SKM-1 treated with dmso at 0.1 percent for 144 hours (cell line): ENCODE measurements around the gene RBM19.

Source experiments
- DNase-seq: peaks from one replicate; lab custom pipeline; 2025; ENCODE audit not compliant: unreplicated experiment; lab: John Stamatoyannopoulos, UW

RBM19 gene

DNA sequence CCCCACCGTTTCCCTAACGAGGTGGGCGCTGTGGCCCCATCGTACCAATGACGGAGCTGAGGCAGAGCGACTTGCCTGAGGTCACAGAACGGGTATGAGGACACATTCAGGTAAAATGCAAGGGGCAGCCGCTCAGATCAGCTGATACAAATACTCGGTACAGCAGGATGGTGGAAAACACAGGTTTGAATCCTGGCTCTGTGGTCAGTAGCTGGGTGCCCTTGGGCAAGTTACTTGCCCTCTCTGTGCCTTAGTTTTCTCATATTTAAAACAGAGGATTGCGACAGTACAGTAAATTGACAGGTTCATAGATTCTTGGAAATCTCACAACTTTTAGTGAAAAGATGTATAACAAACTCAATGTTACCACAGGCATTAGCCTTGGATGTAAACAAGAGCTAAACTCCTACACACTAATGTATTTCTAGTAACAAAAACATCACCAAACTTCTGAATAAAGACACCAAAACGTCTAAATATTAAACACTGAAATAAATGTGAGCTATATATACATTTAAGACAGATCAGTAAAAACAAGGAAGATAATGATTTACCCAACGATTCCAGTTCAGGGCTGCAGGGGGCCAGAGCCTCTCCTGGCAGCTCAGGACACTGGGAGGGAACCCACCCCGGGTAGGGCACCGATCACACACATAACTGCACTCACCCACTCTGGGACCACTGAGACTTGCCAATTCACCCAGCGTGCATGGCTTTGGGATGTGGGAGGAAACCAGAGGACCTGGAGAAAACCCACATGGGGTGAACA, 128.4 kb downstream of the RBM19 start:
- no peak for DNase-seq

DNA sequence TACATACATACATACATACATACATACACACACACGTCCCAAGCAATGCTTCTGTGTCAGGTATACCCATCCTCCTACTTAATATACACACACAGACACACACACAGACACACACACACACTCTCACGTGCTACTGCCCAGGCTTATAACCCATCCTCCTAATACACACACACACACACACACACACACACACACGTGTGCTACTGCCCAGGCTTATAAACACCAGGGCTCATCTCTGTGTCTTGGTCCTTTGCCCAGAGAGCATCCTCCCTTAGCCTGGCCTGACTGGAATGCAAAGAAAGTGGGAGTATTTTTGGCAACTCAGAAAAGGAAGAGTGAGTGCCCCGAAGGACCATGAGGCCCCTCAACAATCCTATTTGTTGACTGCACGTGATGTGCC, 129.0 kb downstream of the RBM19 start:
- no peak for DNase-seq

DNA sequence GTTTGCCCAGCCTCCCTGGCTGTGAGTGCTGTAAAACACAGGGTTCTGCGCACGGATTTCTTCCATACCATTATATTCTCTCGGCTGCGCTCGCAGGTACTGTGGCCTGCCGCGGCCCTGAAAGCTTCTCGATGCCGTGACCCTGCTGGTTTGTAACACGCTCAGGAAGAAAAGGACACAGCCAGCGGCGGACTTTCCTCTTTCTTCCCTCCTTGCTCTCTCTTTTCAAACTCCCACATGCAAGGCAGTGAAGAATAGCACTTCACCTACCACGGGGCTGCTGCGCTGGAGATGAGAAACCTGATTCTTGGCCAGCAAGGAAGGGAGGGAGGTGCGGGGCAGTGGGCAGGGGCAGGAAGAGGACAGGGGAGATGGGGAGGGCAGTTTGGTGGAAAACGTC, 130.2 kb downstream of the RBM19 start:
- DNase-seq, result no peak

DNA sequence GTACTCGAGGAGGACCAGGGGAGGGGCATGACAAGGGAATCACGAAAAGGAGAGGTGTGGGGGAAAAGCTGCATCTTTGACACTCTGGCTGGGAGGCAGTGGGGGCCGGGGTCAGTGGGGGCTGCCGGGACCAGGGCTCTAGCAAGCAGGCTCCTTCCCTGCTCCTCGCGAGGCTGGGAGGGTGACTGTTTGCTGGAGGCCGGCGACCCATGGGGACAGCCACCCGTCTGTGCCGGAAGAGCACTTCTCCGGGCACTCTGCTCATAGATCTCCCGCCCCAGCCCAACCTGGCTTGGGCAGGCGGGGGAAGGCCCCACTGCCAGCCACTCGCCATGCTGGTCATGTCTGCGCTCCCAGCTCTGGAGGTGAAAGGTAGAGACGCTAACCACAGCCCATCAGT, 130.7 kb downstream of the RBM19 start:
- no peak for DNase-seq

DNA sequence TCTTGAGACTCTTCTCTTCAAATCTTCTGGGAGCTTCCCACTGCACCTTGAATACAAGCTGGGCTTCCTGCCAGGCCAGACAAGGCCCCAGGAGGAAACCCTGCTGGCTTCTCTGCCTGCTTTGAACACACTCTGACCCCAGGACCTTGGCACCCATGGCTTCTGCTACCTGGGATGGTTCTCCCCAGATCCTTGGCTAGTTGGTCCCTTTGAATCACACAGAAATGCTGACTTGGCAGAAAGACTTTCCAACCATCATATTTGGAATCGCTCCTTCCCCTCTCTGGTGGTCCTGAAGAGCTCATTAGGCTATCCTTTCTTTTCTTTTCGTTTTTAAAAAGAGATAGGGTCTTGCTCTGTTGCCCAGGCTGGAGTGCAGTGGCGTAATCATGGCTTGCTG, 132.7 kb downstream of the RBM19 start:
- no peak for DNase-seq

DNA sequence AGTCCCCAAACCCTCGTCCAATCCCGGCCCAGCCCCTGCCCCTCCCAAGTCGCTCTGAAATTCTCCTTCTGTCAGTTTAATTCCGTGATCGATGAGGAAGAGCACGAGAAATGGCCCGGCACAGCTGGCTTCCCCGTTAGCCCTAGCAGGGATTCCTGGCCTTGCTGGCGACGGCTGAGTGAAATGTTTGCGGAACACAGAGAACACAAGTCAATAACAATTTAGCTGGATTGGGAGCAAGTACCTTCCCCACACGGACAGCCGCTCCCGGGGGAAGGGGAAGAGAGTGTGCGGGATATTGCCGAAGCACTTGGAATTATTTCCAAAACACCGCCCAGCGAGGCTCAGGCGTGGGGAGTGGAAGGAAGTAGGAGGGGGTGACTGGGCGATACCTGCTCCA, 134.6 kb downstream of the RBM19 start:
- no peak for DNase-seq

DNA sequence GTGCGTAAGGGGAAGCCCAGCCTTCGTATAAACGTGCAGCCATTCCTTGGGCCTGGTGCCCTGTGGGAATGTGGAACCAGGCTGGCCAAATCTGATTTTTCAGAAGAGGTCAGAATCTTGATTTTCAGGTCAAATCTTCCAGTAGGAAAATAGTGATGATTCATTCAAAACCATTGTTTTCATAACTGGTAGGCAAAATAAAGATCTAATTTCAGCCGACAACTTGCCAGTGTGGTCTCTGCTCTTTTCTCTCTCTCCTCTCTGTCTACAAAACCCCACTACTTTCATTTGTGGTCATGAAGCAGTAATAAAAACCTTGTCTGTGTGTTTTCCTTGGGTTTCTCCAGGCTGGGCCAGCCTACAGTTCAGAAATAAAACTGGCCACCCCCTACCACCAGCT, 135.1 kb downstream of the RBM19 start:
- no peak for DNase-seq

DNA sequence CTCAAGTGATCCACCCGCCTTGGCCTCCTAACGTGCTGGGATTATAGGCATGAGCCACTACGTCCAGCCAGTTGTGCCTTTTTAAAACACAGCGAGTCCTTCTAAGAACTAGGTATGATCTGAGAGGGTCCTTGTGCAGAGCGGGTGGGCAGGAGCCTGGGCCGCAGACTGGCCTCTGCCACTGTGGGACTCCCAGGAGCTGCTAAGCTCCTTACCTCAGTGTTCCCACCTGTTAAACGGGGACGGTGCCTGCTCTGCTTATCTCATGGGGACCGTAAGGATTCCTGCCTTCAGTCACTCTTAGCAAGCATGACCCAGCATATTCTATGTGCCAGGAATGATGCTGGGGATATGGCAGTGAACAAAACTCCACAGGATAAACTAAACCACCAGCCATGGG, 136.9 kb downstream of the RBM19 start:
- no peak for DNase-seq

DNA sequence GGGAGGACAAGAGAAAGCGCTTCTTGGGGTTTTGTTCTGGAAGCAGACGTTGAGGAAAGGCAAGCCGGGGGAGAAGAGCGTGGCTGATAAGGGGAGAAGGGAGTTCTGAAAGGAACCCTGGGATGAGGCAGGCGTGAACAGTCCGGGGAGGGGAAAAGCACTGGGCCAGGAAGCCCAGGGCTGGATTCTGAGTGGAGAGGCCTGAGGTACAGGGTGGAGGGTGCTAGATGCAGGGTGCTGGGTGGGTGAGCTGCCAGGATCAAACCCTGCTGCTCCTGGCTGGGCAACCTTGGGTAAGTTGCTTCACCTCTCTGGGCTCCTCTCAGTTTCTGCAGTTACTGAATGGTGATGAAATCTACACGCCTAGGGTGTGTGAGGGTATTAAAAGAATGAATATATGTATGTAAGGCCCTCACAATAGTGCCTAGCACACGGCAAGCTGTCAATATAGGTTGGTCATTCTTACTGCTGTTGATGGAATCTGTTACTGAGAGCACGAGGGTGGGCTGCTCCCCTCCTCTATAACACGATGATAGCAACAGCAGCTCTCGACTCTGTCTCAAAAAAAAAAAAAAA, 138.5 kb downstream of the RBM19 start:
- no peak for DNase-seq

DNA sequence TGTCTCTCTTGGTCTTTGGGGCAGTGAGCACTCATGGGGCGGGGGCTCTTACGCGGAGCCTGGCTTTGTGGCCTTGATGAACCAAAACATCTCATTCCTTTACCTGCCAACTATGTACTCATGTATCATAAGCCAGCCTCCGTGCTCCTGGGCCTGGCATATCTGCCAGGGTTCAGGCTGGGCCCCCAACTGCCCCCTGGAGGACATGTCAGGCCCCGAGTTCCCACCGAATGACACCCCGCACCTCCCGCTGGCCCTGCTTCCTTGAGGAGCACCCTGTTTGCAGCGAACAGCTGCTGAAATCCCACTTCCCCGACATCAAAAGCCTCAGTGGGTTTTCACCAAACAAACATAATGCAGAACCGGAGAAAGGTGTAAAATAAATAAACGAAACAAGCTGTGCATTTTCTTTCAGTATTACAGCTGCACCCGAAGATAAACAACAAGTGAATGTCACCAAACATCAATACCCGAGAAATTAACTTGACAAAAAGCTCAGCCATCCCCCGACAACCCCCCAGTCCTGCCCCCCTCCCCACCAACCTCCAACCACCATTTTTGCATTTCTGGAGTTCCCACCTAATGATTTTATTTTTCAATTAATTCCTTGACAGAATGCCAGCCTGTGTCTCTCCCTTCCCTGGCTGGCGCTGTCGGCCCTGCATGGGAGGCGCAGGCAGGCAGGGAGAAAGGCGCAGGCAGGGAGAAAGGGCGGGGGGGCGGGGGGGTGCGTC, 139.2 kb downstream of the RBM19 start:
- DNase-seq, result no peak

DNA sequence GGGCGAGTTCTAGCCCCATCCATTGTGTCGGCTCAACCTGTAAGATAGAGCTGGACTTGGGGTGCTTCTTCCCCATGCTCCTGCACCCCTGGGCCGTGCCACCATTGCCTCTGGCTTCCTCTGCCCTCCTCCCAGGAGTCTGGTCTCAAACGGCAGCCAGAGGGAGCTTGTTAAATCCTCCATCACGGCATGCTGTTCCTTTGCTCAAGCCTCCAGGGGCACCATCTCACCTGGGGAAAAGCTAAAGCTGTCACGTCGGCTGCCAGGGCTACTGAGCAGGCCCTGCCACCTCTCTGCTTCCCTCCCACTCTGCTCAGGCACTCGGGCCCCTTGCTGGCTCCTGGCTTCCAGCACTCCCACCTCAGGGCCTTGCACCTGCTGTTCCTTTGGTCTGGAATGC, 140.4 kb downstream of the RBM19 start:
- no peak for DNase-seq

DNA sequence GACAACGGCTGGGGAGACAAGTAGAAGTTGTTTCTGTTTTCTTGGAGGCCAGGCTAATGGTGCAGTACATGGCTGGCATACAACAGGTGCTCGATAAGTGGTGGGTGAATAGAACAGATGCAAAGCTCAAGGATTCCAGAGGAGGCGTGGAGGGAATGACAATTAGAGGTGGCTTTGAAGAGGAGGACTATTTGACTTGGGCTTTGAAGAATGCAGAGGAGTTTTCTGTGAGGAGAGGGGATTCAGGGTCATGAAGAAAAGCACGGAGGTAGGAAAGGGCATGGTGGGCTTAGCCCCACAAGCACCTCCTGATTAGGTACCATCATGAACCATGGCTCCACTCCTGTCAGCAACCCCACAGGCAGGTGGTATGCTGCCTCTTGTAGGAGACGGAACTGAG, 142.3 kb downstream of the RBM19 start:
- DNase-seq, result no peak

DNA sequence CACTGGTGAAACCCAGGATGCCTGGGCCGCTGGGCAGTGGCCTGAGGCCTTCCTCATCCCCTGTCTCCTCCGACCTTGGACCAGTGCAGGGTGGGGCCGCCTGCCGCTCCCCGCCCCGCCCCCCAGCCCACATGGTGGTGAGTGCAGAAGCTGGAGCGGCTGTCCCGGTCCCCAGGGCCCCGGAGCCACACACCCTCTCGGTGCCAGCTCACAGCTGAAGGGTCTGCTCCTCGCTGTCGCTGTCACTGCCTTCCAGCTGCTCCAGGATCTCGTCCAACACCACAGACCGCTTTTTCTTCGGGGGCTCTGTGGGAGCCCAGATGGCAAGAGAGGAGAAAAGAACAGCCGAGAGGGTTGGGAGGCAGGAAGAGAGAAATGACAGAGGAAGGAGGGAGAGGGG, 143.1 kb downstream of the RBM19 start:
- DNase-seq, result no peak

DNA sequence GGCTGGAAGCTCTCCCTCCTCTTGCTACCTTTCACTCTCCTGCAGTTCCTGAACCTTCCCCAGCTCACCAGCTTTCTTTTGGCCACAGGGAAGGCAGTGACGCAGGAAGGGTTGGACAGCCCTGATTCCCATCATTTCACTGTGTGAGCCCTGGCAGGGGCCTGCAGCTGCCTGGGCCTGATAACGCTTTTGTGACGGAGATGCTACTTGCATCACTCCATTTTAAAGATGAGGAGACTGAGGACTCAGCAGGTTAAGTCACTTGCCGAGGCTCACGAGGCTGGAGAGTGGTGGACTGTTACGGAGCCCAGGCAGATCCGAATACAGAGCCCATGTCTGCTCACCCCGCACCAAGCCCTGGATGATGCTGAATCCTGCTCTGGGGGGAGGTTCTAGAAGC, 145.3 kb downstream of the RBM19 start:
- DNase-seq, result no peak

DNA sequence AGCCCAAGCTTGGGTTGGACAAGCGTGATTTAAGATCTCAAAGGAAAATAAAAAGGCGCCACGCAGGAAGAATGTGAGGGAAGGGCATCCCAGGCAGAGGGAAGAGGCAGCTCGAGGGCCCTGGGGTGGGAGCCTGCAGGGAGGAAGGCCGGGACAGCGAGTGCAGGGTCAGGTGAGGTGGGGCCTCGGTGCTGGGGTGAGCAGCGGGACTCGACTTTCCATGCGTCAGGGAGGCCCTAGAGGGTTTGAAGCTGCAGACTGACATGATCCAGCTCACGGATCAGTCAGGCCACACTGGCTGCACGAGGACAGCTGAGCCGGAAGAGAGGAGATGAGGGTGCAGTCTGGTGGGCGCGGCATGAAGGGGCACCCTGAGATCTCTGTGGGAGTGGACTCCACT, 145.8 kb downstream of the RBM19 start:
- no peak for DNase-seq

DNA sequence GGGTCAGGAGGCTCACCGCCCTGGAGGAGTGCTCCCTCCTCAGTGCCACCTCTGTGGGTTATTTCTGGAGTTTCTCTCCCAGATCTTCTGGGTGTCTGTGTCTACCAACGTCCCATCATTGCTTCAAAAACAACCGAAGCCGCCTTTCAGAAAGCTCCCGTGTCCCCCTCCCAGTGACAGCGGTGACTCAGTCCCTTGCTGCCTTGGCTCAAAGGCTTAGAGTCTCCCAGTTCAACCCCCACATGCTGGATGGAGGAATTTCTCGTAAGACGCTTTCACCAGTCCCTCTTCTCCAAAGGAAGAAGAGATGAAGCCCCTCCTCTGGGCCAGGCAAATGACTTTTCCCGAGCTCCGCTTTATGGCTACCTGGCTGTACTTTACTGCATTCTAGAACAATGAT, 146.6 kb downstream of the RBM19 start:
- no peak for DNase-seq

DNA sequence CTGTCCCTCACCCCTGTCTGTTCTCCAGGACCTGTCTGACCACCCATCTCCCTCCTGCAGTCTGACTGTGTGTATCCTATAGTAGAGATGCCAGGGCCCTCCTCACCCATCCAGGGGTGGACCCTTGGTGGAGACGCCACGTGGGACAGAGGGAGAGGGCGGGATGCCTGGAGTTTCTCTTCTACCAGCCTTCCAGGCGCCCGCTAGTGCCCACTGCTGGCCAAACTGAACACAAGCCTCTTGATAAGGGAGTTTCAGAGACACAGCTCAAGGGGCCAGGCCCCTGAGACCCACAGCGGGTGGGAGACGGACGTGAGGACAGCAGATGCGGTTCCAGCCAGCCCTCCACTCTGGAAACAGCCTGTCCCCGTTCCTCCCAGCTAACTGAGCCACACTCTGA, 147.3 kb downstream of the RBM19 start:
- DNase-seq, result no peak

DNA sequence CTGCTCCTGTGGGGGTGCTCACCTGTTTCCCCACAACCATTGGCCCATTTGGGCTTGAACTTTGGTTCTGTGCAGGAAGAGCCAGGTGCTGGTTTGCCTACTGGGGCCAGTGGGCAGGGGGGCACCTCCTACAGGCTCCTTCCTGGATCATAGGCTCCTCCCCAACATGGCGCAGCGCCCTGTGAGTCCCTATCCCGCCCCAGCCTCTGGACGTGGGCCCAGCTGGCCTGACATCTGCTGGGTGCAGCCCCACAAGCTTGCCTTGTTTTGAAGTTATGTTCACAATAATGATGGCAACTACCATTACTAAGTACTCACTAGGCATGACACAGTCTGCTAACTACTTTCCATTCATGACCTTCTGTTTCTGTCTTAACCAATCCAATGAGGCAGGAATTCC, 147.8 kb downstream of the RBM19 start:
- DNase-seq, result no peak

DNA sequence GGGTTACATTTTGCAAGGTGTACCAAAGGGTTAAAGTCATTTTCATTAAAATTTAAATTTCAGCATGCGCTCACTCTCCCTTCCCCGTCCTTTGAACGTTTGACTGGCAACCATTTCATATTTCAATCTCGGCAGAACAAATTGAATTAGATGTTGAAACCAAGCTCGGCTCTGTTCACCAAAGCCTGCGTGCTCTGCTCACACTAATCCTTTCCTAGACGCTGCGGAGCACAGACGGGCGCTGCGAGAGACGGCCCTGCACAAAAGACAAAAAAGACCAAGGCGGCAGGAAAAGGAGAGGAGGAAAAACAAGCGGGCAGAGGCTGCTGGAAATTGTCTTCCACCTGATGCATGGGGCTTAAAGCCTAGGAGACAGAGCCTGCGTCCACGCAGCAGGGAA, 149.3 kb downstream of the RBM19 start:
- DNase-seq, result no peak

DNA sequence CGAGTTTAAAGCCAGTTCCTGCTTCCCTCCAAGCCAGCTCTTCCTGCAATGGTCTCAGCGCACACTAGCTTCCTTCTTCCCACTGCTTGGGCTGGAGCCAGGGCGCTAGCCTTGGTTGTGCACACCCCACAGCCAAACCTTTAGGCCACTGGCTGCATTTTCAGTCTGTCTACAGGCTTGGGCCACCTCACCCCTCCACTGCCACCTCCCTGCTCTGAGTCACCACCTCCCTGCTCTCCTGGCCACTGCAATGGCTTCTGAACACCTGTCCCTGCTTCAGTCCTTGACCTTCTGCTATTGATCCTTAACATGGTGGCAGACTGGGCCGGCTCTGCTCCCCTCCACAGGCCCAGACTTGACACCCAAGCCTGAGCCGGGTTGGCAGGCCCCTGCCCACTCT, 151.1 kb downstream of the RBM19 start:
- DNase-seq, result no peak

DNA sequence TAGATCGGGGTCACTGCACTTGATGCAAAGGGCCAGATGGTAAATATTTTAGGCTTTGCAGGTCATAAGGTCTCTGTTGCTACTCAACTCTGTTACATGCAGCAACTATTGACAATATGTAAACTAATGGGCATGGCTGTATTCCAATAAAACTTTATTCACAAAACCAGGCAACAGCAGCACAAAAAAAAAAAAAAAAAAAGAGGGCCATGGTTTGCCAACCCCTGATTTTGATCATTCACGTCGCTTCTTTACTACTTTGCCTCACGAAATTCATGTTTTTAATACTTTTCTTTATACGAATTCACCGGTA, 152.9 kb downstream of the RBM19 start:
- no peak for DNase-seq

DNA sequence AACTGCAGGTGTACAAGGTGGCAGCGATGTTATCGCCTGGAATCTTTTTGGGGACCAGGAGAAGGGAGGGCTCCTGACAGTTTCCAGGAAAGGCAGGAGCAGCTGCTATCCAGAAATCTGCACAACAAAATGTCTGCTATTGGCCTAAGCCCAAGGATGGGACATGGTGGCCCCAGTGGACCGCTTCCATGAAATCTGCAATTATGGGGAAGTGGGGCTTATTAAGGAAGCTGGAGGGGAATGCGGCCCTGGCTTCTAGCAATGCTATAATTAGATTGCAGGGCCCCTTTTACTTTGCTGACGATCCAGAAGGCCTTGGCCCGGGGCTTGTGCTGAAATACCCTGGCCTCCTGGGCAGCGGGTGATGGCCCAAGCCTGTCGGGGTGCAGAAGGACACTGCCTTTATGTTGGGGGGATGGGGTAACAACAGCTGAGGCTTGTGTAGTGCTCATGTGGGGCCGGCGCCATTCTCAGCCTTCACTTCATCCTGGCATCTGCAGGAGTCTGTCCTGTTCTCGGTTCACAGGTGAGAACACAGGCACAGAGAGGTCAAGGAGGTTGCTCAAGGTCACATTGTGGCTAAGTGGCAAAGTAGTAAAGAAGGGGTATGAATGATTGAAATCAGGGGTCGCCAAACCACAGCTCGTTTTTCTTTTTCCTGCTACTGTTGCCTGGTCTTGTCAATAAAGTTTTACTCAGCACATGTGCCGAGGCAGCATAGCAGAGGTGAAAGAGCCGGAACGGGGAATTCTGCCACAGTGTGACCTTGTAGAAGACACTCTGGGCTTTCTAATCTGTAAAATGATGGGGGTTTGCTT, 153.5 kb downstream of the RBM19 start:
- DNase-seq, result no peak
